IPS-11a (cell line): Measurements from ENCODE around the gene BTBD16.

Experiments
- H3K4me3 ChIP-seq: one replicate; pipeline ENCODE4 v1.5.1; 2013; ENCODE audit warnings: low read depth, low read length, control low read depth

The BTBD16 gene

DNA sequence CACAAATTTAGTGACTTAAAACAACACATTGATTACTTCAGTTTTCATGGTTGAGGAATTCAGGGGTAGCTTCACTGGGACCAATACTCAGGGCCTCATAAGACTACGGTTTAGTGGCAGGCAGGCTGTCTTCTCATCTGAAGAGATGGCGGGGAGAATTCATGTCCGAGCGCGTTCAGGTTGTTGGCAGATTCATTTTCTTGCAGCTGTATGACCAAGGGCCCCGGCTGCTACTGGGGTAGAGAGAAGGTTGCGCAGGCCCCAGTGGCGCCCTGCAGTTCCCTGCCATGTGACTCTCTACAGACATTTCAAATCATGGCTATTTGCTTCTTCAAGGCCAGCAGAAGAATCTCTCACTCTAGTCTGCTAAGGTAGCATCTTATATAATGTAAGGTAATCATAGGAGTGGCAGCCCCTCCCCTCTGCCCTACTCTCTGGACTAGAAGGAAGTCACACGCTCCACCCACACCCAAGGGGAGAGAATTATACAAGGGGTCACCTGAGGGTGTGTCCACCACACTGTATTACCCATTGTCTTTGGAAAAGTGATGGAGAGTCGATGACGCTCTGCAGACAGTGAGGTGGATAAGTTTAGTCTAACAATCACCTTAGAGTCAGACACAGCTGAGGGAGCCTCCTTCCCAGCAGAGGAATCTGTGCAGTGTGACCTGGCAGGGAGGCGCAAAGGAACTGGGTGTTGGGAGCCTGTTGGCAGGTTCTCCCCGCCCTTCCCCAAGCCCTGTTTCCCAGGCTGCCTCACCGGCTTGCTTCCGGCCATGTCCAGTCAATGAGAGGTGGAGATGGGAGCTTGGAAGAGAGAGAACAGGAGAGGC is 67.7 kb downstream of the BTBD16 start:
- H3K4me3 ChIP-seq, result no peak overlapping the region

DNA sequence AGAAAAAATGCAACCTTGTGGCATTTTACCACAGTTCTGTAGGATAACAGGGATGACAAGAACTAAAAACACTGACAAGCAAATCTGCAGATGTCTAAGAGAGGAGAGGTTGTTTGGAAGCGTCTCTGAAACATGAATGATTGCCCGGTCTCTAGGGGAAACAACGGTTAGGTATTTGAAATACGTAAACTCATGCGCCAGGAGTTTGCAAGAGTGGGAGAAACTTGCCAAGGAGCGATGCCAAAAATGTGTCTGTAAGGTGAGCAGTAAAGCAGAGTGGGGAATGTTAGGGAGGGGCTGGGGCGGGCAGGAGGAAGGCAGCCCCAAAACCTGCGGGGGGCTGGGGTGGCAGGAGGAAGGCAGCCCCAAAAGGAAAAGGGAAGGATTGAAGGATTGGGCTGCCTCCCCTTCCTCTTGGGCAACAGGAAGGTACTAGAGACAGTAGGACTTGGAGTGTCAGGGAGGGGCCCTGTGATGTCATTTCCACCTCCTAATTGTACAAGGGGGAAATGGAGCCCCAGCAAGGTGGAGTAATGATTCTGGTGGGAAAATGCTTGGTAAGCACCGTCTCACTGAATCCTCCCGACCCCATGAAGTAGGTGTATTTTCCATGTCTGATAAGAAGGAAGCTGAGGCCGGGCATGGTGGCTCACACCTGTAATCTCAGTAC is 70.2 kb downstream of the BTBD16 start:
- no peak overlapping the region for H3K4me3 ChIP-seq

DNA sequence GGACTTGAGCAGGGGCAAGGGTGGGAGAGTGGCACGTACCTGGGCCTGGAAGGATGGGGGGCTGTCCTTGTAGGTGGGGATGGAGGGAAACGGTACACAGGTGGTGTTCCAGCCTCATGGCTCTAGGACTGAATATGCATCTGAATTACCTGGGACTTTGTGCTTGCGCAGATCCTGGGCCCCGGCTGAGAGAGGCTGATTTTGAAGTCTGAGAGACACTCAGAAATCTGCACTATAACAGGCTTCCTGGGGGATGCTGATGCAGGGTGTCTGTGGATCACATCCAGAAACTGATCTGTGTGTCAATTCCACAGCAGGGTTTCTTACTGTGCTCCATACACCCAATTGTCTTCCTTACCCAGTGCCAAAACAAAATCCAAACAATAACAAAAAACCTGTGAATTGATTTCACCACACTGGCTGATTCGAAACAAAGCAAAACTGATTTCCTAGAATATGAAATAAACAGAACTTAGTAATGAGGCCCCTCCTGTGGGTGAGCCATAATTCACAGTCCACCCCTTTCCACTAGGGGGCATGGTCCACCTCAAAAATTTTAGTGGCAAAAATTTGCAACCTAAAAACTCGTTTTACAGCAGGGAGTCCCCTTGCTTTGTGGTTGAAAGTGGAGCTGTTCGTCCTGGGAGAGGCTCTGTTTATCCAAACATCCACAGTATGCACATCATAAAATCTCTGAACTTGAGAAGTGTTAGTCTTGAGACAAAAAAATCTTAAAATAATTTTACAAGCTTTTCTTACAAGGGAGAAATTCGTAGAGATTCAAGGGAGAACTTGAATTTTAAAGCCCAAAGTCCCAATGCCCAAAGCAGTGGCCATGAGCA is 71.4 kb downstream of the BTBD16 start:
- H3K4me3 ChIP-seq, result no peak overlapping the region

DNA sequence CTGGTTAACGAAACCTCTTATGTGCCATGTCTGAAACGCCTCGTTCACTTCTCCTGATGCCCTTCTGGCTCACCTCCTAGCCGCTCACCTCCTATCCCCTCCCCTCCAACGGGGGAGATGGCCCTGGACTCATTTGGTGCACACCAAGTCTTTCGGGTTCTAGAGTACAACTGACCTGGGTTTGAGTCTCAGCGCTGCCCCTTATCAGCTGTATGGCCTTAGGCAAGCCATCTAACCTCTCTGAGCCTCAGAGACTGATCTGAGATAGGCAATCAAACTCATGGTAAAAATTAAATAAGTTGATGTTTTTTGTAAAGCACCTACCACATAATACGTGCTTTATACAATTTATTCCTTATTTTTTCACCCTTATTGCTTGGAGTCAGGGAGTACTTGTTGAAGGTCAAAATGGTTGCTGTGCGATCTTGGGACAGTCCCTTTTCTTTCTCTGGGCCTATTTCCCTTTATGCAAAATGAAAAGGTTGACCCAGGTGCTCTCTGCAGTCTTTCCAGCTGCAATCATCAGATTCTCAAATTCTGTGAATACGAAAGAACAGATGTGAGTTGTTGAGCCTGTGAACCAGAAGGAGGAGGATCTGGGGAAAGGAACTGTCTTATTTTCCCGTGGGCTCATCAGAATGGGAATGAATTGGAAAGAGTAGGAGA is 72.2 kb downstream of the BTBD16 start:
- H3K4me3 ChIP-seq, result no peak overlapping the region

DNA sequence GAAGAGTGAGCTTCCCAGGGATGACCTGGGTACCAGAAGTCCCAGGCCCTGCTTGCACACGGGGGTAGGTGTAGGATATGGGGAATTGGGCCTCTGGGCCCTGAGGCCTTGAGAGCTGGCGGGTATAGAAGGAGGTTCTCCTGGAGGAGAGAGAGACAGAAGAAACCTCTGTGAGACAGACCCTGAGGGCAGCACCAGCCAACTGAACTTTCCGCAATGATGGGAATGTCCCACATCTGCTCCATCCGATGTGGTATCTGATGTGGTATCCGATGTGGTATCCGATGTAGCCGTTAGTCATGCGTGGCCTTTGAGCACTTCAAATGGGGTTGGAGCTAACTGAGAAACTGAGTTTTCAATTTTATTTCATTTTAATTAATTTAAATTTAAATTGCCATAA is 72.8 kb downstream of the BTBD16 start:
- H3K4me3 ChIP-seq, result no peak overlapping the region

DNA sequence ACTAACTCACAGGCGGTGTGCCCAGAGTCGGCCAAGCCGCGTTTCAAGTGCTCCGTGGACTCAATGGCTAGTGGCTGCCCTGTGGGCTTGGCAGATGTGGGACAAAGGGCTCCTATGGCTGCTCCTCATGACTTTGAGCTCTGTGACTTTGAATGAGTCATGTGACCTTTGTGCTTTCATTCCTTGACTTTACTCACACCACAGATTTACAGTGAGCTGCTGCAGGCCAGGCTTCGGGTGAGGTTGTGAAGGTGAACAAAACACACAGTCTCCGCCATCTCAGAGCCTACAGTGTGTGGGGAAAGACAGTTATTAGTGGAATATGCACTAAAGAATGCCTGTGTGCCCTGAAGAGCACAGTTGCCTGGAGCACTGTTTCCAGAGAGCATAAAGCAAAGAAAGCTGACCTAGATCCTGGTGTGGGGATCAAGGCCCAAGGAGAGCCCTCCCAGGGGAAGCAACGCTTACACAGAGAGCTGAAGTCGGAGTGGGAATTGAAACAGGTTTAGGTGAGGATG is 73.7 kb downstream of the BTBD16 start:
- no peak overlapping the region for H3K4me3 ChIP-seq

DNA sequence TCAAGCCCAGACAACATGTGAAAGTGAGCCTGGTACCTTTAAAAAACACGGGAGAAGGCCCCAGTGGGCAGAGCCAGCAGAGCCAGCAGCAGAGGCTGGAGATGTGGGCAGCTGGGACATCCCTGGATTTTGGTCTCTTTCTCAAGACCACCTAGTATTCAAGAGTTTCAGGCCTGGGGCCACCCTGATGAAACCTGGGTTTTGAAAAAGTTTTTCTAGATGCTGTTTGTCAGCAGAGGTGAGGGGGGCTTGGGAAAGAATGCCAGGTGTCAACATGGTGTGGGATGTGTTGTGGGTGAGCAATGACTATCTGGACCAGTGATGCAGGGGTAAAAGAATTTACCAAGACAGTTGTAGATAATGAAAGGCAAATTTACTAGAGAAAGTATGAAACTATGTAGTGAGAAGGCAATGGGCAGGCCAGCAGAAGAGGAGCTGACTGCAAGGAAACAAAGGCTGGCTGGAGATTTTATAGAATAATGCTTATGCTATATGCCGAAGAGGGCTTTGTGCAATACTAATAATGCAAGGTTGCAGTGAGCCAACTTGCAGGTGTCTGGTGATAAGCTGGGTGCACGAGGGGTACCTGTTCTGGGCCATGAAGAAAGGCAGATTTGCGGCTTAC is 75.3 kb downstream of the BTBD16 start:
- H3K4me3 ChIP-seq, result no peak overlapping the region

DNA sequence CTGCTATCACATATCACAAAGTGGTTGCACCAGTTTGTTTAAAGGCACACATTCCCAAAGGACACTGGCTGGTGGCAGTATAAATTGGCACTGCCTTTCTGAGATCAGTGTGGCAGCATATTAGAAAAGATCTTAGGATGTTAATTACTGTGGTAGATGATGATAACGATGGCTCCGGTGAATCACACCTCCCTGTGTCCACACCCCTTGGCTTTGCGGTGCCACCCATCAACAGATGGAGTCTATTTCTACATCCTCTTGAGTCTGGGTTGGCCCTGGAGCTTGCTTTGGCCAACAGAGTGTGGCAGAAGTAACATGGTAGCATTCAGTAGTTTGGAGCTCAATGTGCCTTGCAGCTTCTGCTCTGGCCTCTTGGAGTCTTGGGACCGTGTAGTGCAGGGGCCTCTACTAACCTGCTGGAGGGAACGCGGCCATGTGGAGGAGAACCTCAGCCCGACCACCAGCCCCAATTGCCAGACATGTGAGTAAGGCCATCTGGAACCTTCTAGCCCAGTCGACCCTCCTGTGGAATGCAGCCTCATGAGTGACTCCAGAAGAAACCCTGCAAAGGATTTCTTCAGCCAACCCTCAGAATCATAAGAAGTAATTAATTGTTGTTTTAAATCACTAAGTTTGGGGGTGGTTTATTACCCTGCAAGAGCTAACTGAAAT is 76.2 kb downstream of the BTBD16 start:
- H3K4me3 ChIP-seq, result no peak overlapping the region

DNA sequence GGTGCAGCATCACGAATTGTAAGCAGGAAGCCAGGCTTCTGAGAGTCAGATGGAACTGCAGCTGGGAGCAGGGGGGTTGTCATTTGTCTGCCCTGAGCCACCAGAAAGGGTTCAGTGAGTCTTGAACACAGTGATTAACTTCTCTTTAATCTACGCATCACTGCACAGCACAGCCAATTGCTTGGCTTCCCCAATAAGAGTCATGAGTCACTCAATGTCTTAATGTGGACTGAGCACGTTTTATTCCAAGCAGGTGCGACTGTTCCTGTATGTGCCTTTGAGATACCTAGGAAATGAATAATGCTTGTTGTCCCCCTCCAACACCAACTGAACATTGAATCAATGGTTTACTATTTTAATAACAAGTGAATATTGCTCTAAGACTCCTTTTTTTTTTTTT is 77.4 kb downstream of the BTBD16 start:
- H3K4me3 ChIP-seq, result no peak overlapping the region

DNA sequence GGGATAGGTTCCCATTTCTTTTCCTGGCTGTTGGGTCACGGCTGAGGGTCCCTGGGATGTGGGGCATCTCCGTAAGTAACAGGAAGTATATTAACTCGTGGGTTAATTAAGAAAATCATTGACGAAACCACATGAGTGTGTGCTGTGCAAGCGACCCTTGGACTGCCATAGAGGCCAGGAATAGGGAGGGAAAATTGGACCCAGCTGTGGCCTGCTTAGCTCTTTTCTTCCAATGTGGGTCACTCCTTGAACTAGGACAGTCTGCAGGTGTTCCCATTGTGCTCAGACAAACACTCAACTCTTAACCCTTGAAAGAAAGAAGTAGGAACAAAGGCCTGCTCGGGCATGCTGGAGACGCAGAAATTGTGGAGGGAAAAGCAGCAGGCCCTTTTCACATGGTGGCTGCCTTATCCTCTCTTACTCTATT is 77.9 kb downstream of the BTBD16 start:
- no peak overlapping the region for H3K4me3 ChIP-seq

DNA sequence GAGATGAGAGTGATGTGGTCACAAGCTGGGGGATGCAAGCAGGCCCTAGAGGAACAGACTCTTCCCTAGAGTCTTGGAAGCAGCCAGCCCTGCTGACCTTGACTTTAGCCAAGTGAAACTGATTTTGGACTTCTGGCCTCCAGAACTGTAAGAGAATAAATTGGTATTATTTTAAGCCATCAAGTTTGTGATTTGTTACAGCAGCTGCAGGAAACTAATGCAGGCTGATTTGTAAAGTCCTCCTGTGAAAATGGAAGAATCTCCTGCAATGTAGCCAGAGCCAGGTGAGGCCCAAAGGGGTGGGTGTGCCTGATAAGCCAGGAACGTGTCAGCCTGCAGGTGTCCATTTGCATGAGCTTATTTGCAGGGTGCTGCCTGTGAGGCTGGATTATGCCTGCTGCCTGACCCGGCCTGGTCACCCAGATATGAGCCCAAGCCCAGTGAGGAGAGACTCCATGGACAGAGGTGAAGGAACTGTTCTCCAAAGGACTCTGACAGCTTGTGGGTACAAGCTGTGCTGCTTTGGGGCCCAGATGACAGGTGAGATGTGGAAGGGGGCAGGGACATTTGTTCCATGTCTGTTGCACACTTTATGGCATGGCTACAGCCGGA is 78.8 kb downstream of the BTBD16 start:
- H3K4me3 ChIP-seq, result no peak overlapping the region

DNA sequence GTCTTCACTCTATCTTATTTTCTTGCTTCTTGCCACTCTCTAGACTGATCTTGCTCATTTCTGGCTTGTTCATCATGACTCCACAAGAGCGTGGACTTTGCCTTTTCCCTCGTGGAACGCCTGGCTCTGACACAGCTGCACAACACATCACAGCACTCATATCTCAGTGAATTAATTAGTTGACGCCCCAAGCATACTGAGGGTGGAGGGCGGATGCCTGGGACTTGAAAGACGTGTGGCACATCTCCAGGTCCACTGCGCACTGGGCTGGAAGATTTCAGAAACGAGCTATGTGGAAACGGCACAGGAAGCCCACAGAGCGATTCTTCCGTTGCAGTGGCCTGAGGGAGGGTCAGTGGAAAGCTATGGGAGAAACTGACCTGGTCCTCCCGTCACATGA is 79.8 kb downstream of the BTBD16 start:
- H3K4me3 ChIP-seq, result no peak overlapping the region

DNA sequence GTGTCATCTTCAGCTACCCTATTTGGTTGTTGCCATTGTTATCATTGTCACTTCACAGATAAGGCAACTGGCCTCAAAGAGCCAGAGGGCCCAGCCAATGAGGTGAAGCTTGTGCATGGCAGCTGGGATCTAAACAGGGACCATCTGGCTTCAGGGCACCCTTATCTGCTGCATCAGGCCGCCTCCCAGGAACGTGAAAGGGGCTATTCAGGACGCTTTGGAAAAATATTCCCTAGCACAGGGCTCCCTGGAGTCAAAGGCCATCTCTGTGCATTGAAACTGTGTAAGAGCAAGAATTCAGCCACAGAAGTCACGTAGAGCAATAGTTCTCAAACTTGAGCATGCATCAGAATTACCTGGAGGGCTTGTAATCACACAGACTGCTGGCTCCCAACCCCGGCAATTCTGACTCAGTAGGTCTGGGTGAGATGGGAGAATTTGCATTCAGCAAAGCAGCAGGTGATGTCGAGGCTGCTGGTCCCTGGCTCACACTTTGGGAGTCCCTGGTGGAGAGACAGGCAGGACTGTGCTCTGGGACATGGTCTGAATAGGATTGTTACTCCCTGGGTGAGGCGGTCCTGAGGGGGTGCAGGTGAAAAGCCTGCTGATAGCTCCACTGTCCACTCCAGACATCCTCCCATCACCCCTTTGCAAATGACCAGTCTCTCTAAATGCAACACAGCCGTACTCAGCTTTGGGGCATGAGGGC is 81.9 kb downstream of the BTBD16 start:
- no peak overlapping the region for H3K4me3 ChIP-seq

DNA sequence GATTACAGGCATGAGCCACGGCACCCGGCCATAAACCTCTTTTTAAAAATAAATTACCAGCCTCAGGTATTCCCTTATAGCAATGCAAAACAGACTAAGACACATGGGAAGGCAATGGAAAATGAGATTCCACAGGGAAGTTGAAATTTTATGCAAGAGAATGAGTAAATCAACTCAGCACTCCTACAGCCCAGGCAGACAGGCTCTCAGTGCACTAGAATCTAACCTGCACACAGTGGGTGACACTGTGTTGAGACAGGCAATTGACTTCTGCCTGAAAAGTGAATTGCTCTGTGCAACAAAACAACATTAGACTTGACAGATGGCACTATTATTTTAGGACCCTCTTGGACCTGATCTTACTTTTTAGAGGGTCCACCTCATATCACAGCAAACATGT is 83.3 kb downstream of the BTBD16 start:
- no peak overlapping the region for H3K4me3 ChIP-seq

DNA sequence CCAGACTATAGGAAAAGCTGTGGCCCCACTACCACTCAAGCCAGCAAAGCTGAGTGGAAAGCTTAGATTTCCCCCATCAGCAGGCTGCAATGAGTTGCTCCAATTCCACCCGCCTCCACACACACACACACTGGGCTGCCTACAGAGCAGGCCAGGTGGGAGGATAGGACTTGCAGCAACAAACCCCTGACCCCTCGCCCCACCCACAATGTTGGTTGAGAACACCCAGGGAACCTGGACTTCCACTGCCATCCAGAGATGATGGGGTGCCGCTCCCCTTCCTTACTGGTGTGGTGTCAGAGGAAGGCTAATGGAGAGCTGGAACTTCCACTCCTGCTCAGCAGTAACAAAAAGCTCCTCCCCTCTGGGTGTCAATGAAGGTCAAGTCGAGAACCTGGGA is 86.6 kb downstream of the BTBD16 start:
- no peak overlapping the region for H3K4me3 ChIP-seq

DNA sequence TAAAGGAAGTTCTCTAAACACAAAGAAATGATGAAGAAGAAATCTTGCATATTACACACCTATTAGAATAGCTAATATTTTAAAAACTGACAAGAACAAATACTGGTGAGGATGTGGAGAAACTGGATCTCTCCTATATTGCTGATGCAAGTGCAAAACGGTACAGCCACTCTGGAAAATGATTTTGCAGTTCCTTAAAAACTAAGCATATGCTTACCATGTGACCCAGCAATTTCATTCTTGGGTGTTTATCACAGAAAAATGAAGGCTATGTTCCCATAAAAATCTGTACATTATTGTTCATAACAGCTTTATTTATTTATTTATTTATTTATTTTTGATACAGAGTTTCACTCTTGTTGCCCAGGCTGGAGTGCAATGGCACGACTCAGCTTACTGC is 88.5 kb downstream of the BTBD16 start:
- H3K4me3 ChIP-seq, result no peak overlapping the region

DNA sequence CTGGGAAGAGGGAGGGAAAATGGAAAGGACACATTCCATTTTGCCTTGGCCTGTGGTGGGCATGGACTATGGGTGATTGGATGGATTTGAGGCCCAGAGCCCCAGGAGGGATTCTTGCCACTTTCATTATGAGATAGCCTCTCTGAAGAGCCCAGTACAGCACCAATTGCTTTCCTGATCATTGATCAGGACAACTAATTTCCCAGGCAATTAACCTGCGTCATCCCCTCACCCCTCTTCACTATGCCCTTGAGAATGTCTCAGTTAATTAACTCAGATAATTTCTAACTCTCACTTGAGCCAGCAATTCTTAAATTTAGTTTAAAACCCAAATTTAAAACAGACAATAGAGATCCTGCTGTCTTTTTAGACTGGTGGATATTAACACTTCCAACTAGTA is 90.0 kb downstream of the BTBD16 start:
- no peak overlapping the region for H3K4me3 ChIP-seq

DNA sequence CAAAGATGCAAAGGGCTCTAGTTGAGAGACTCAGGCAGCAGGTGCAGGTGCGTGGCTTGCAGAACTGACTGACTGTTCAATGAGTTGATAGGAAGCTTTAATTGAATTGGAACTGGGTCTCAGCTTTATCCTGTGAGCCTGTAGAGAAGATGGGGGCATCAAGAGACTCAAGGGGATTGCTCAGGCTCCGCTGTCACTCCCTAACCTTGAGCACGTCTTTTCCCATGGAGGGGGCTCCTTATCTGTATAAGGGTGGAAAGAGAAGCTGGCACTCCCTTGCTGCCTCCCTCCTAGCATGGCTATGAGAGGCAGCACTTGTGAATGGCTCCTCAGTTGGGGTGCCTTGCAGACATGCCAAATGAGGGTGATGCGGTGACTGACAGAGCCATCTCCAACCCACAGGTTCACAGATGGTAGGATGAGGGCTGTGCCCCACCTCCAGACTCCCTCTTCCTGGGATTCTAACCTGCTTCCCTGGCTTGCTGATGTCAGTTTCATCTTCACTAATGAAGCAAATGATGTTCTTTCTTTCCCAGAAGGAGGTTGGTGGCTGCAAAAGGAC is 91.0 kb downstream of the BTBD16 start:
- H3K4me3 ChIP-seq, result no peak overlapping the region

DNA sequence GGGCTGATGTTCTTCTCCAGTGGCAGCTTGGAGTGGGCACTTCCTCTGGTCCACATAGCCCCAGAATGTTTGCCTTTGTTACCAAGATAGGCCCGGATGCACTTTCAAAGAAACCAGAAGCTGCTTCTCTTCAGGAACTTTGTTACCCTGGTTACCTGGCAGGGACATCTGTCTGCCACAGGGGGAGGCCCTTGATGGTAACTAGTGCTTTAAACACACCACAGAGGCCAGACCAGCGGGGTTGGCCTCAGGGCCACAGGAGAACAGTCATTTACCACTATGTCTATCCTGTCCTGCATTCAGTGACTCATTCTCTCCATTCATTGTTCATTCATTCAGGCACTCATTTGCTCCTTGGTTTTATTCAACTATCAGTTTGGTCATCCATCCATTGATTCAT is 91.5 kb downstream of the BTBD16 start:
- H3K4me3 ChIP-seq, result no peak overlapping the region
